GM23338 (cell line): ENCODE data around the gene FES.

Experiments used
- CREB1 ChIP-seq: fragments of 250-450 bp; sonication (Bioruptor Pico); IDR thresholded peaks from 2 replicates; pipeline ENCODE4 v1.5.0; 2020; ENCODE audit warnings: low read depth, mild to moderate bottlenecking, moderate library complexity
- EZH2 ChIP-seq: fragments of 200-600 bp; sonication (generic); IDR thresholded peaks from one replicate; pipeline ENCODE4 v1.8.0; 2017; ENCODE audit warnings: antibody characterized with exemption, mild to moderate bottlenecking, low read depth; ENCODE audit not compliant: unreplicated experiment
- EZH2phosphoT487 ChIP-seq: fragments of 200-600 bp; sonication (generic); IDR thresholded peaks from one replicate; pipeline ENCODE4 v1.8.1; 2018; ENCODE audit warnings: antibody characterized with exemption; ENCODE audit not compliant: unreplicated experiment
- JUNB ChIP-seq: IDR thresholded peaks from one replicate; pipeline ENCODE4 v1.6.1; 2016; ENCODE audit warnings: antibody characterized with exemption; ENCODE audit not compliant: unreplicated experiment
- POLR2AphosphoS5 ChIP-seq: IDR thresholded peaks from 2 replicates; pipeline ENCODE4 v1.6.1; 2016; ENCODE audit warnings: antibody characterized with exemption, low read depth
- ZNF114 ChIP-seq: fragments of 250-450 bp; sonication (Bioruptor Pico); IDR thresholded peaks from 2 replicates; pipeline ENCODE4 v1.5.0; 2020; ENCODE audit warnings: mild to moderate bottlenecking, moderate library complexity
- TF ChIP-seq, protein P1 (sequence below), 2 experiments: fragments of 200-600 bp in 1 of 2; sonication (generic) in 1 of 2; conservative IDR thresholded peaks; 2 replicates each; pipeline versions ENCODE4 v1.5.1 to v1.6.1; 2016 to 2017; ENCODE audit warnings: antibody characterized with exemption in 2 of 2, low read depth in 2 of 2, mild to moderate bottlenecking in 2 of 2, moderate library complexity in 1 of 2
- TF ChIP-seq, protein P2 (sequence below): IDR thresholded peaks from one replicate; pipeline ENCODE4 v1.6.1; 2018; ENCODE audit warnings: antibody characterized with exemption; ENCODE audit not compliant: unreplicated experiment

- TF ChIP-seq, protein P1, sequence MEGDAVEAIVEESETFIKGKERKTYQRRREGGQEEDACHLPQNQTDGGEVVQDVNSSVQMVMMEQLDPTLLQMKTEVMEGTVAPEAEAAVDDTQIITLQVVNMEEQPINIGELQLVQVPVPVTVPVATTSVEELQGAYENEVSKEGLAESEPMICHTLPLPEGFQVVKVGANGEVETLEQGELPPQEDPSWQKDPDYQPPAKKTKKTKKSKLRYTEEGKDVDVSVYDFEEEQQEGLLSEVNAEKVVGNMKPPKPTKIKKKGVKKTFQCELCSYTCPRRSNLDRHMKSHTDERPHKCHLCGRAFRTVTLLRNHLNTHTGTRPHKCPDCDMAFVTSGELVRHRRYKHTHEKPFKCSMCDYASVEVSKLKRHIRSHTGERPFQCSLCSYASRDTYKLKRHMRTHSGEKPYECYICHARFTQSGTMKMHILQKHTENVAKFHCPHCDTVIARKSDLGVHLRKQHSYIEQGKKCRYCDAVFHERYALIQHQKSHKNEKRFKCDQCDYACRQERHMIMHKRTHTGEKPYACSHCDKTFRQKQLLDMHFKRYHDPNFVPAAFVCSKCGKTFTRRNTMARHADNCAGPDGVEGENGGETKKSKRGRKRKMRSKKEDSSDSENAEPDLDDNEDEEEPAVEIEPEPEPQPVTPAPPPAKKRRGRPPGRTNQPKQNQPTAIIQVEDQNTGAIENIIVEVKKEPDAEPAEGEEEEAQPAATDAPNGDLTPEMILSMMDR (conservative IDR thresholded peaks at IDR 0.05; ENCODE audit: low read depth in 2 of 2): no peak
- TF ChIP-seq, protein P2, sequence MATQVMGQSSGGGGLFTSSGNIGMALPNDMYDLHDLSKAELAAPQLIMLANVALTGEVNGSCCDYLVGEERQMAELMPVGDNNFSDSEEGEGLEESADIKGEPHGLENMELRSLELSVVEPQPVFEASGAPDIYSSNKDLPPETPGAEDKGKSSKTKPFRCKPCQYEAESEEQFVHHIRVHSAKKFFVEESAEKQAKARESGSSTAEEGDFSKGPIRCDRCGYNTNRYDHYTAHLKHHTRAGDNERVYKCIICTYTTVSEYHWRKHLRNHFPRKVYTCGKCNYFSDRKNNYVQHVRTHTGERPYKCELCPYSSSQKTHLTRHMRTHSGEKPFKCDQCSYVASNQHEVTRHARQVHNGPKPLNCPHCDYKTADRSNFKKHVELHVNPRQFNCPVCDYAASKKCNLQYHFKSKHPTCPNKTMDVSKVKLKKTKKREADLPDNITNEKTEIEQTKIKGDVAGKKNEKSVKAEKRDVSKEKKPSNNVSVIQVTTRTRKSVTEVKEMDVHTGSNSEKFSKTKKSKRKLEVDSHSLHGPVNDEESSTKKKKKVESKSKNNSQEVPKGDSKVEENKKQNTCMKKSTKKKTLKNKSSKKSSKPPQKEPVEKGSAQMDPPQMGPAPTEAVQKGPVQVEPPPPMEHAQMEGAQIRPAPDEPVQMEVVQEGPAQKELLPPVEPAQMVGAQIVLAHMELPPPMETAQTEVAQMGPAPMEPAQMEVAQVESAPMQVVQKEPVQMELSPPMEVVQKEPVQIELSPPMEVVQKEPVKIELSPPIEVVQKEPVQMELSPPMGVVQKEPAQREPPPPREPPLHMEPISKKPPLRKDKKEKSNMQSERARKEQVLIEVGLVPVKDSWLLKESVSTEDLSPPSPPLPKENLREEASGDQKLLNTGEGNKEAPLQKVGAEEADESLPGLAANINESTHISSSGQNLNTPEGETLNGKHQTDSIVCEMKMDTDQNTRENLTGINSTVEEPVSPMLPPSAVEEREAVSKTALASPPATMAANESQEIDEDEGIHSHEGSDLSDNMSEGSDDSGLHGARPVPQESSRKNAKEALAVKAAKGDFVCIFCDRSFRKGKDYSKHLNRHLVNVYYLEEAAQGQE: no peak
- TF ChIP-seq EZH2 (no peak), POLR2AphosphoS5 (no peak), EZH2phosphoT487 (no peak), JUNB (no peak), CREB1 (CRISPR knock-in tag) (no peak), ZNF114 (CRISPR knock-in tag) (no peak)
These were observed 47.9 kb upstream of the FES start for GRCh38 chr15:90836296-90836871.
